ENCODE results near the gene DMD.

DMD gene

GRCh38 chrX:31433856-31434255, 1777.5 kb downstream of the DMD start:
- WGBS (ENCODE audit: extremely low coverage, insufficient coverage, insufficient read length), result no CpG with 5 or more reads among the region's 1 CpG
- Histone ChIP-seq H2BK12ac (ENCODE audit: low read length) (no peak overlapping the region), H3K4me2 (ENCODE audit: low read length) (no peak overlapping the region), H3K9me3 (ENCODE audit: insufficient read depth, low read depth, low read length) (no peaks in the 10 kb centered on the region), H3K4ac (ENCODE audit: low read depth, low read length) (no peak overlapping the region), H3K4me3 (ENCODE audit: low read depth, low read length) (no peak overlapping the region), H2BK120ac (ENCODE audit: insufficient read depth, low read length, poor library complexity) (no peak overlapping the region), H3K4me1 (ENCODE audit: control insufficient read depth in 1 of 2, insufficient read depth in 2 of 2, low read length in 2 of 2) (no peaks in the 10 kb centered on the region), H2BK5ac (ENCODE audit: low read depth, low read length, poor library complexity) (no peak overlapping the region), H4K12ac (ENCODE audit: low read depth, low read length) (no peak overlapping the region), H3K79me2 (ENCODE audit: control insufficient read depth, insufficient read depth, low read length, poor library complexity) (no peaks in the 10 kb centered on the region), H4K91ac (ENCODE audit: low read depth, low read length) (no peak overlapping the region), H3K27ac (ENCODE audit: low read depth, low read length) (no peak overlapping the region), H3K79me1 (ENCODE audit: low read length) (no peaks in the 10 kb centered on the region), H3K27me3 (ENCODE audit: insufficient read depth, low read length) (no peaks in the 10 kb centered on the region), H4K8ac (ENCODE audit: low read depth, low read length) (no peak overlapping the region), H3K18ac (ENCODE audit: low read length) (no peak overlapping the region), H3K36me3 (ENCODE audit: control insufficient read depth in 1 of 2, insufficient read depth in 2 of 2, low read length in 2 of 2) (no peaks in the 10 kb centered on the region), H2AK5ac (ENCODE audit: low read length) (no peak overlapping the region), H3K9ac (ENCODE audit: low read length) (no peak overlapping the region), H3K23ac (ENCODE audit: low read length) (no peak overlapping the region), H3K14ac (ENCODE audit: low read length) (no peak overlapping the region), H2AFZ (ENCODE audit: insufficient read depth, low read length, poor library complexity) (no peak overlapping the region)
- DNase-seq, result no peak

- no peak overlapping the region for H2BK120ac ChIP-seq (ENCODE audit: insufficient read depth, low read length, poor library complexity)
- H3K27me3 ChIP-seq (ENCODE audit: insufficient read depth, low read length), result no peaks in the 10 kb centered on the region
- no peak for DNase-seq
- H3K79me1 ChIP-seq (ENCODE audit: low read length), result no peaks in the 10 kb centered on the region
- peaks cover 0 to 2% of the 10 kb centered on the region in 2 experiments for H3K4me1 ChIP-seq (ENCODE audit: control insufficient read depth in 1 of 2, insufficient read depth in 2 of 2, low read length in 2 of 2)
- no peak overlapping the region for H3K14ac ChIP-seq (ENCODE audit: low read length)
- H3K36me3 ChIP-seq (ENCODE audit: control insufficient read depth in 1 of 2, insufficient read depth in 2 of 2, low read length in 2 of 2), result no peaks in the 10 kb centered on the region
- no peak overlapping the region for H3K27ac ChIP-seq (ENCODE audit: low read depth, low read length)
- H3K18ac ChIP-seq (ENCODE audit: low read length), result no peak overlapping the region
- H2BK12ac ChIP-seq (ENCODE audit: low read length), result no peak overlapping the region
- H3K9ac ChIP-seq (ENCODE audit: low read length), result no peak overlapping the region
- H2AFZ ChIP-seq (ENCODE audit: insufficient read depth, low read length, poor library complexity), result no peak overlapping the region
- H4K8ac ChIP-seq (ENCODE audit: low read depth, low read length), result no peak overlapping the region
- no peaks in the 10 kb centered on the region for H3K9me3 ChIP-seq (ENCODE audit: insufficient read depth, low read depth, low read length)
- no peak overlapping the region for H2BK5ac ChIP-seq (ENCODE audit: low read depth, low read length, poor library complexity)
- no peak overlapping the region for H3K4me2 ChIP-seq (ENCODE audit: low read length)
- no peak overlapping the region for H4K12ac ChIP-seq (ENCODE audit: low read depth, low read length)
- H3K23ac ChIP-seq (ENCODE audit: low read length), result no peak overlapping the region
- H3K4ac ChIP-seq (ENCODE audit: low read depth, low read length), result no peak overlapping the region
- no peak overlapping the region for H3K4me3 ChIP-seq (ENCODE audit: low read depth, low read length)
- H4K91ac ChIP-seq (ENCODE audit: low read depth, low read length), result no peak overlapping the region
- no peak overlapping the region for H2AK5ac ChIP-seq (ENCODE audit: low read length)
- no peaks in the 10 kb centered on the region for H3K79me2 ChIP-seq (ENCODE audit: control insufficient read depth, insufficient read depth, low read length, poor library complexity)
- no CpG with 5 or more reads among the region's 6 CpGs for WGBS (ENCODE audit: extremely low coverage, insufficient coverage, insufficient read length)
Measured at GRCh38 chrX:31429915-31430314, 1781.4 kb downstream of the DMD start.

DNA sequence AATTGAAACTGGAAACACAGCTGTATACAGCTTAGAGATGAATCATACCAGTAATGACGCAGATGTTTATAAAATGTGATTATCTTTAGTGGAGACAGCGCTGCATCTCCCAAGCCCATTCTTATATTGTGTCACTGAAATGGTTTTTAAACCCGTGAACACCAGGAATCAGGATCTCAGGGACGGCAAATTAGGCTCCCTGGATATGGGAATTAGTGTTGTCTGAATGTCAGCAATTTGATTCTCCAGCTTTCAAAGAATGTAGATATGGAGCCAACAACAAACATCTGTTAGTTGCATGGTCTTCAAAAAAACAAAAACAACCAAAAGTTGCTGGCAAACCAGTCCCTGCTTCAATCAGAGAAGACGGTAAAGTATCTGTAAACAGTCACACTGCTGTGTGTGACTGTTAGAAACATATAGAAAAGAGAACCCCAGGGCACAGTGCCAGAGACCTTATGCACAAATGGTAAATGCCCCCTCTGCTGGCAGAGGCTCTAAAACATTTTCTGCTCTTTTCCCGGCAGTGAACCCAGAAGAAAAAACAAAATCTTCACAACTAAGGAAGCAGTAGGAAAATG, 1787.7 kb downstream of the DMD start:
- no peak overlapping the region for H4K8ac ChIP-seq (ENCODE audit: low read depth, low read length)
- H3K23ac ChIP-seq (ENCODE audit: low read length), result no peak overlapping the region
- WGBS (ENCODE audit: extremely low coverage, insufficient coverage, insufficient read length), result no CpG with 5 or more reads among the region's 6 CpGs
- H2BK5ac ChIP-seq (ENCODE audit: low read depth, low read length, poor library complexity), result no peak overlapping the region
- H4K12ac ChIP-seq (ENCODE audit: low read depth, low read length), result no peak overlapping the region
- H3K9me3 ChIP-seq (ENCODE audit: insufficient read depth, low read depth, low read length), result no peaks in the 10 kb centered on the region
- no peak overlapping the region for H3K27ac ChIP-seq (ENCODE audit: low read depth, low read length)
- H3K79me2 ChIP-seq (ENCODE audit: control insufficient read depth, insufficient read depth, low read length, poor library complexity), result no peaks in the 10 kb centered on the region
- H3K4me3 ChIP-seq (ENCODE audit: low read depth, low read length), result no peak overlapping the region
- H3K9ac ChIP-seq (ENCODE audit: low read length), result no peak overlapping the region
- H3K36me3 ChIP-seq (ENCODE audit: control insufficient read depth in 1 of 2, insufficient read depth in 2 of 2, low read length in 2 of 2), result no peaks in the 10 kb centered on the region
- no peak overlapping the region for H2BK120ac ChIP-seq (ENCODE audit: insufficient read depth, low read length, poor library complexity)
- no peaks in the 10 kb centered on the region for H3K79me1 ChIP-seq (ENCODE audit: low read length)
- DNase-seq, result peak in 1 of 2 donors; percentile 31
- H3K4ac ChIP-seq (ENCODE audit: low read depth, low read length), result no peak overlapping the region
- H3K18ac ChIP-seq (ENCODE audit: low read length), result no peak overlapping the region
- no peak overlapping the region for H3K14ac ChIP-seq (ENCODE audit: low read length)
- H2AK5ac ChIP-seq (ENCODE audit: low read length), result no peak overlapping the region
- no peak overlapping the region for H4K91ac ChIP-seq (ENCODE audit: low read depth, low read length)
- H3K4me1 ChIP-seq (ENCODE audit: control insufficient read depth in 1 of 2, insufficient read depth in 2 of 2, low read length in 2 of 2), result peaks cover 0 to 2% of the 10 kb centered on the region in 2 experiments
- no peak overlapping the region for H3K4me2 ChIP-seq (ENCODE audit: low read length)
- no peak overlapping the region for H2BK12ac ChIP-seq (ENCODE audit: low read length)
- H2AFZ ChIP-seq (ENCODE audit: insufficient read depth, low read length, poor library complexity), result no peak overlapping the region
- H3K27me3 ChIP-seq (ENCODE audit: insufficient read depth, low read length), result no peaks in the 10 kb centered on the region

- H3K4me3 ChIP-seq (ENCODE audit: low read depth, low read length), result no peak overlapping the region
- no CpG with 5 or more reads among the region's 3 CpGs for WGBS (ENCODE audit: extremely low coverage, insufficient coverage, insufficient read length)
- H3K4ac ChIP-seq (ENCODE audit: low read depth, low read length), result no peak overlapping the region
- H3K4me1 ChIP-seq (ENCODE audit: control insufficient read depth in 1 of 2, insufficient read depth in 2 of 2, low read length in 2 of 2), result peaks cover 0 to 4% of the 10 kb centered on the region in 2 experiments
- H3K27me3 ChIP-seq (ENCODE audit: insufficient read depth, low read length), result no peaks in the 10 kb centered on the region
- no peak overlapping the region for H3K14ac ChIP-seq (ENCODE audit: low read length)
- no peak overlapping the region for H3K4me2 ChIP-seq (ENCODE audit: low read length)
- no peak overlapping the region for H4K12ac ChIP-seq (ENCODE audit: low read depth, low read length)
- H2AFZ ChIP-seq (ENCODE audit: insufficient read depth, low read length, poor library complexity), result no peak overlapping the region
- no peak overlapping the region for H2BK120ac ChIP-seq (ENCODE audit: insufficient read depth, low read length, poor library complexity)
- H3K27ac ChIP-seq (ENCODE audit: low read depth, low read length), result no peak overlapping the region
- H3K79me1 ChIP-seq (ENCODE audit: low read length), result no peaks in the 10 kb centered on the region
- no peak overlapping the region for H2BK5ac ChIP-seq (ENCODE audit: low read depth, low read length, poor library complexity)
- H4K91ac ChIP-seq (ENCODE audit: low read depth, low read length), result no peak overlapping the region
- H3K23ac ChIP-seq (ENCODE audit: low read length), result no peak overlapping the region
- no peak overlapping the region for H2BK12ac ChIP-seq (ENCODE audit: low read length)
- no peaks in the 10 kb centered on the region for H3K79me2 ChIP-seq (ENCODE audit: control insufficient read depth, insufficient read depth, low read length, poor library complexity)
- DNase-seq, result peak in 1 of 2 donors; percentile 2
- no peak overlapping the region for H2AK5ac ChIP-seq (ENCODE audit: low read length)
- no peaks in the 10 kb centered on the region for H3K9me3 ChIP-seq (ENCODE audit: insufficient read depth, low read depth, low read length)
- H3K18ac ChIP-seq (ENCODE audit: low read length), result no peak overlapping the region
- no peak overlapping the region for H4K8ac ChIP-seq (ENCODE audit: low read depth, low read length)
- H3K36me3 ChIP-seq (ENCODE audit: control insufficient read depth in 1 of 2, insufficient read depth in 2 of 2, low read length in 2 of 2), result no peaks in the 10 kb centered on the region
- H3K9ac ChIP-seq (ENCODE audit: low read length), result no peak overlapping the region
Measured at GRCh38 chrX:31421441-31421840, 1789.9 kb downstream of the DMD start.

All from trophoblast cell (in vitro differentiated cells and primary cell).